Measurements from ENCODE around the gene CAPNS1. TPM values are rescaled to one million over a fixed set of nuclear protein-coding genes. Genes with fewer than 3 reads are reported as not detected.

Gene CAPNS1
- total RNA-seq, 6 experiments from 2014 or later = 1,039 to 1,309 (median 1,209) TPM

DNA sequence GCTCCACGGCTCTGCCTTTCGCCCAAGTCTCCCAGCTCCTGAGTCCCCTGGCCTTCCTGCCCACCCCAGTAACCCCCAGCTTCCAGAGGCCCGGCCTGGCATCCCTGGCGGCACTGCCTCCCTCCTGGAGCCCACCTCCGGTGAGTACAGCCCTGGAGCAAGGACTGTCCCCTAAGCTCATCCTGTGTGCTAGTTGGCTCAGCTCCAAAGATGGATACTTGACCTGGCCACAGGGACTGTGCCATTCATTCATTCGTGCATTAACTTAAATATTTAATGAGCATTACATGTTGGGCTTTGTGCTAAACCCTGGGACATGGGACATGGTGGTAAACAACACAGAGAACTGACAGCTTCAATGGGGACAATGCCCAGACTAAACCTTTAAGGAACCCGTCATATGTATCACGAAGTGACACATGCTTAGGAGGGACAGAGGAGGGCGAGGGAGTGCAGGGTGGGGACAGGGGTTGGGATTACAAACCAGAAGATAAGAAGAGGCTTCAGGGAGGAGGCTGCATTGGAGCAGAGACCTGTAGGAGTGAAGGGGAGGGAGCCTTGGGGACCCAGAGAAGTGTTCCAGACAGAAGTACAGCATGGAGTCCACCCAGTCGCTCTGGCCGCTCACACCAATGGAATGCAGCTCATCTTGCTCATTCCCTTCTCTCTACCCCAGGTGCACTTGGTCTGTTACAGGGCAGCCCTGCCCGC is 35.9 kb upstream of the CAPNS1 start:
- TF ChIP-seq, protein P1, sequence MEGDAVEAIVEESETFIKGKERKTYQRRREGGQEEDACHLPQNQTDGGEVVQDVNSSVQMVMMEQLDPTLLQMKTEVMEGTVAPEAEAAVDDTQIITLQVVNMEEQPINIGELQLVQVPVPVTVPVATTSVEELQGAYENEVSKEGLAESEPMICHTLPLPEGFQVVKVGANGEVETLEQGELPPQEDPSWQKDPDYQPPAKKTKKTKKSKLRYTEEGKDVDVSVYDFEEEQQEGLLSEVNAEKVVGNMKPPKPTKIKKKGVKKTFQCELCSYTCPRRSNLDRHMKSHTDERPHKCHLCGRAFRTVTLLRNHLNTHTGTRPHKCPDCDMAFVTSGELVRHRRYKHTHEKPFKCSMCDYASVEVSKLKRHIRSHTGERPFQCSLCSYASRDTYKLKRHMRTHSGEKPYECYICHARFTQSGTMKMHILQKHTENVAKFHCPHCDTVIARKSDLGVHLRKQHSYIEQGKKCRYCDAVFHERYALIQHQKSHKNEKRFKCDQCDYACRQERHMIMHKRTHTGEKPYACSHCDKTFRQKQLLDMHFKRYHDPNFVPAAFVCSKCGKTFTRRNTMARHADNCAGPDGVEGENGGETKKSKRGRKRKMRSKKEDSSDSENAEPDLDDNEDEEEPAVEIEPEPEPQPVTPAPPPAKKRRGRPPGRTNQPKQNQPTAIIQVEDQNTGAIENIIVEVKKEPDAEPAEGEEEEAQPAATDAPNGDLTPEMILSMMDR (IDR thresholded peaks at IDR 0.05) = no peak
- no peak overlapping the region for H3K4me3 Mint-ChIP-seq
- no peaks in the 10 kb centered on the region for H3K27me3 Mint-ChIP-seq (ENCODE audit: insufficient read depth)
- no peak for DNase-seq
- no peak overlapping the region for H3K27ac Mint-ChIP-seq
- peaks cover 5% of the 10 kb centered on the region; the same call in 1 of the 2 replicates for H3K4me1 Mint-ChIP-seq (ENCODE audit: low read depth)
- 0 out of 2 replicates have a peak, but pooled peaks cover 9% of the 10 kb centered on the region for H3K36me3 Mint-ChIP-seq (ENCODE audit: low read depth)
- no peaks in the 10 kb centered on the region for H3K9me3 Mint-ChIP-seq

DNA sequence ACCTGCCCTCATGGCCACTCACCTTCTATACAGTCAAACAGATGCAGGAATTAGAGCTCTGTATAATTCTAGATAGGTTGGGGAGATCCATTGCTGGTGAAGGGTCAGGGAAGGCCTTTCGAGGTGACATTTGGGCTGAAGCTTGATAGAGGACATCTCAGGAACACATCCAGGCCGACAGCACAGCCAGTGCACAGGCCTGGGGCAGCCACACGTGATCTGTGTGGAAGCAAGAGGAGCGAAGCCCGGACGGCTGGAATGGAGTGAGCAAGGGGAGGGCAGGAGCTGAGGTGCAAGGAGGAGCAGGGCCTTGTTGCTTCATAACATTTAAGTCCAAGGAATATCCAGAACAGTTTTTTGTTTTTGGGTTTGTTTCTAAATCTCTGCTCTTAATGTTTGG is 33.4 kb upstream of the CAPNS1 start:
- DNase-seq = no peak
- H3K27me3 Mint-ChIP-seq (ENCODE audit: insufficient read depth) = no peaks in the 10 kb centered on the region
- no peaks in the 10 kb centered on the region for H3K9me3 Mint-ChIP-seq
- H3K36me3 Mint-ChIP-seq (ENCODE audit: low read depth) = 0 out of 2 replicates have a peak, but pooled peaks cover 9% of the 10 kb centered on the region
- H3K4me1 Mint-ChIP-seq (ENCODE audit: low read depth) = peaks cover 5% of the 10 kb centered on the region; the same call in 1 of the 2 replicates
- H3K27ac Mint-ChIP-seq = no peak overlapping the region
- no peak overlapping the region for H3K4me3 Mint-ChIP-seq
- TF ChIP-seq, protein P1 (IDR thresholded peaks at IDR 0.05) = no peak

DNA sequence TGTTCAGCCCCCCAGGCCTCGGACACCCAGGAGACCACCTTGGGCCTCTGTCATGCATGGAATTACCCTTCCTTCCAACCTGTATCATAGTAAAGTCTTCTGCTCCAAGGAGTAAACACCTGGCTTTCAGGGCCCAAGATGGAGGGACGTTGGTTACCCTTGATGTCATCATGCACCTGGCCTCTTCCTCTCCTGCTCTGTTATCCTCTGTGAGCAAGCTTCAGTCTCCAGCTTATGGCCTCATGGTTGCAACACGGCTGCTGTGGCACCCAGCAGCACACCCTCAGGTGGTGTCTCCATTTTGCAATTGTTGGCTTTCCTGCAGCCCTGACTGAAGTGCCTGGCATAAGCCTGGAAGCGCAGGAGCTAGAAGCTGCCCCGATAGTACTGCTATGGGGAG is 32.9 kb upstream of the CAPNS1 start:
- H3K4me3 Mint-ChIP-seq = no peak overlapping the region
- no peaks in the 10 kb centered on the region for H3K27me3 Mint-ChIP-seq (ENCODE audit: insufficient read depth)
- 0 out of 2 replicates have a peak, but pooled peaks cover 9% of the 10 kb centered on the region for H3K36me3 Mint-ChIP-seq (ENCODE audit: low read depth)
- peaks cover 5% of the 10 kb centered on the region; the same call in 1 of the 2 replicates for H3K4me1 Mint-ChIP-seq (ENCODE audit: low read depth)
- TF ChIP-seq, protein P1 (IDR thresholded peaks at IDR 0.05) = no peak
- DNase-seq = no peak
- H3K9me3 Mint-ChIP-seq = no peaks in the 10 kb centered on the region
- no peak overlapping the region for H3K27ac Mint-ChIP-seq

GRCh38 chr19:36108684-36109083 is 31.2 kb upstream of the CAPNS1 start:
- Mint-ChIP-seq H3K4me3 (no peak overlapping the region), H3K27me3 (ENCODE audit: insufficient read depth) (no peaks in the 10 kb centered on the region; the same call in 1 of the 2 replicates), H3K36me3 (ENCODE audit: low read depth) (peaks cover 15% of the 10 kb centered on the region), H3K4me1 (ENCODE audit: low read depth) (peaks cover 14% of the 10 kb centered on the region), H3K9me3 (no peaks in the 10 kb centered on the region), H3K27ac (no peak overlapping the region)
- TF ChIP-seq, protein P1 (IDR thresholded peaks at IDR 0.05) = no peak
- DNase-seq = no peak

- peaks cover 3% of the 10 kb centered on the region; the same call in 1 of the 2 replicates for H3K27me3 Mint-ChIP-seq (ENCODE audit: insufficient read depth)
- H3K4me3 Mint-ChIP-seq = no peak within 1 kb of the TSS
- DNase-seq = no peak
- no peaks in the 10 kb centered on the region for H3K9me3 Mint-ChIP-seq
- no peak within 1 kb of the TSS for H3K27ac Mint-ChIP-seq
- peaks cover 20% of the 10 kb centered on the region for H3K36me3 Mint-ChIP-seq (ENCODE audit: low read depth)
- H3K4me1 Mint-ChIP-seq (ENCODE audit: low read depth) = peaks cover 15% of the 10 kb centered on the region
- TF ChIP-seq, protein P1 (IDR thresholded peaks at IDR 0.05) = no peak
These were observed 29.2 kb upstream of the CAPNS1 start, which contains the start of gene OVOL3 for GRCh38 chr19:36110487-36111199. OVOL3 (plus strand) TSS chr19:36111143; CDS start chr19:36111203, 60 bp downstream.
